ENCODE measurements around the gene COQ9.
"Not testable (repeated sequence)": the region's sequence is repeated elsewhere in the genome, so short reads cannot be mapped to it uniquely, and the experiment has no call there.

Gene COQ9

GRCh38 chr16:57498031-57498430 lies 50.8 kb downstream of the COQ9 start:
- POLR2A ChIA-PET (ENCODE audit: low non-redundant PET), result no interaction called here
- TF ChIP-seq, protein P1, sequence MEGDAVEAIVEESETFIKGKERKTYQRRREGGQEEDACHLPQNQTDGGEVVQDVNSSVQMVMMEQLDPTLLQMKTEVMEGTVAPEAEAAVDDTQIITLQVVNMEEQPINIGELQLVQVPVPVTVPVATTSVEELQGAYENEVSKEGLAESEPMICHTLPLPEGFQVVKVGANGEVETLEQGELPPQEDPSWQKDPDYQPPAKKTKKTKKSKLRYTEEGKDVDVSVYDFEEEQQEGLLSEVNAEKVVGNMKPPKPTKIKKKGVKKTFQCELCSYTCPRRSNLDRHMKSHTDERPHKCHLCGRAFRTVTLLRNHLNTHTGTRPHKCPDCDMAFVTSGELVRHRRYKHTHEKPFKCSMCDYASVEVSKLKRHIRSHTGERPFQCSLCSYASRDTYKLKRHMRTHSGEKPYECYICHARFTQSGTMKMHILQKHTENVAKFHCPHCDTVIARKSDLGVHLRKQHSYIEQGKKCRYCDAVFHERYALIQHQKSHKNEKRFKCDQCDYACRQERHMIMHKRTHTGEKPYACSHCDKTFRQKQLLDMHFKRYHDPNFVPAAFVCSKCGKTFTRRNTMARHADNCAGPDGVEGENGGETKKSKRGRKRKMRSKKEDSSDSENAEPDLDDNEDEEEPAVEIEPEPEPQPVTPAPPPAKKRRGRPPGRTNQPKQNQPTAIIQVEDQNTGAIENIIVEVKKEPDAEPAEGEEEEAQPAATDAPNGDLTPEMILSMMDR (conservative IDR thresholded peaks at IDR 0.05; ENCODE audit: low read depth), result no peak
- CTCF ChIA-PET, result interaction anchor here (0.6 kb wide), 1 partner anchor 922 kb away, joined by 3 read pairs; no protein-coding TSS in a partner anchor
- no peak for DNase-seq (ENCODE audit: low spot score)
- no peak overlapping the region for H3K27ac ChIP-seq

GRCh38 chr16:57499941-57500340 lies 52.7 kb downstream of the COQ9 start:
- H3K27ac ChIP-seq; DNase-seq (ENCODE audit: low spot score); POLR2A ChIA-PET (ENCODE audit: low non-redundant PET): not testable (repeated sequence)
- CTCF ChIA-PET, result interaction anchor here (0.5 kb wide), 1 partner anchor 11 kb away, joined by 3 read pairs; no protein-coding TSS in a partner anchor

- H3K27ac ChIP-seq, result no peak overlapping the region
- TF ChIP-seq, protein P1 (conservative IDR thresholded peaks at IDR 0.05; ENCODE audit: low read depth), result no peak
- ChIA-PET POLR2A (ENCODE audit: low non-redundant PET) (no interaction called here), CTCF (interaction anchor here (0.5 kb wide), 1 partner anchor 10 kb away, joined by 3 read pairs; no protein-coding TSS in a partner anchor)
- DNase-seq (ENCODE audit: low spot score), result no peak
Observed at GRCh38 chr16:57500578-57501111, 53.4 kb downstream of the COQ9 start.

DNA sequence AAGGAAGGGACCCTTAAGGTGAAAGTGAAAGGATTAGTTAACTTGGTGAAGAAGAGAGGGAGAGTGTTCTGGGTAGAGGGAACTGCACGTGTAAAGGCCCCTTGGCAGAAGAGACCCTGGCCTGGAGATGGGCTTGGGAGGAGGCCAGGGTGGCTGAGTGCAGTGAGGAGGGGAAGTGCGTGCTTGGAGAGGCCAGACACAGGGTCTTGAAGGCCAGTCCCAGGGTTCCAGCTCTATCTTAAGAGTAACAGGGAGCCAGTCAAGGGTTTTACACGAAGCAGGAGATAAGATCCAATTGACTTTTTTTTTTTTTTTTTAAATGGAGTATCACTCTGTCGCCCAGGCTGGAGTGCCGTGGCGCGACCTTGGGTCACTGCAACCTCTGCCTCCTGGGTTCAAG lies 54.2 kb downstream of the COQ9 start:
- CTCF ChIA-PET, result interaction anchor here (0.7 kb wide), 1 partner anchor 54 kb away, joined by 7 read pairs; no protein-coding TSS in a partner anchor
- TF ChIP-seq, protein P1 (conservative IDR thresholded peaks at IDR 0.05; ENCODE audit: low read depth), result no peak
- DNase-seq (ENCODE audit: low spot score), result no peak

GRCh38 chr16:57502048-57502775 lies 54.9 kb downstream of the COQ9 start:
- no peak for DNase-seq (ENCODE audit: low spot score)
- no peak overlapping the region for H3K27ac ChIP-seq
- ChIA-PET POLR2A (ENCODE audit: low non-redundant PET) (no interaction called here), CTCF (interaction anchor here (0.6 to 0.7 kb wide), 2 partner anchors 54 to 210 kb away, joined by 5 to 7 read pairs; no protein-coding TSS in a partner anchor)
- TF ChIP-seq, protein P1 (conservative IDR thresholded peaks at IDR 0.05; ENCODE audit: low read depth), result no peak

More for the DNA sequence above, 54.2 kb downstream of the COQ9 start:
- POLR2A ChIA-PET (ENCODE audit: low non-redundant PET), result no interaction called here
- H3K27ac ChIP-seq, result no peak overlapping the region

- DNase-seq (ENCODE audit: low spot score), result no peak
- H3K27ac ChIP-seq, result no peak overlapping the region
- POLR2A ChIA-PET (ENCODE audit: low non-redundant PET), result no interaction called here
- CTCF ChIA-PET, result interaction anchor here (1.0 kb wide), 1 partner anchor 16 kb away, joined by 3 read pairs; no protein-coding TSS in a partner anchor
- TF ChIP-seq, protein P1 (conservative IDR thresholded peaks at IDR 0.05; ENCODE audit: low read depth), result no peak
Observed at GRCh38 chr16:57503366-57503765, 56.1 kb downstream of the COQ9 start.

DNA sequence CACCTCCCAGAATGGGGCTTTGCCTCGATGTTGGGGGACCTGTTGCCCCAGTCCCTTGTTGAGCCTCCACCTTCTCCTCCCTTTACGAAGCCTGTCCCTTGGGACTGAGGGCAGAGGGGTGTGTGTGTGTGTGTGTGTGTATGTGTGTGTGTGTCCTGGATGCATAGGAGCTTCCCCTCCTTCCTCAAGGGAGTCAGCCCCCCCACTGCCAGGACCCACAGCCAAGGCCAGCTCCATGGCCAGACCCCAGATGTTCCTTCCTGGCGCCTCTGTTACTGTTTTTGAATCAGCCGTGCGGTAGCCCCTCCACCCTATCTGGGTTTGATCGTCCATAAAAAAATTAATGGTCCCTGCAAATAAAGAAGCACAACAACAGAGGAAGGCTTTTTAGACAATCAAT lies 56.7 kb downstream of the COQ9 start:
- no peak overlapping the region for H3K27ac ChIP-seq
- CTCF ChIA-PET, result interaction anchor here (1.0 kb wide), 1 partner anchor 16 kb away, joined by 3 read pairs; no protein-coding TSS in a partner anchor
- TF ChIP-seq, protein P1 (conservative IDR thresholded peaks at IDR 0.05; ENCODE audit: low read depth), result no peak
- POLR2A ChIA-PET (ENCODE audit: low non-redundant PET), result no interaction called here
- no peak for DNase-seq (ENCODE audit: low spot score)

Measured in RWPE1 (cell line).